ENCODE measurements around the gene PSMD9. TPM values are rescaled to one million over a fixed set of nuclear protein-coding genes. Genes with fewer than 3 reads are reported as not detected.

Gene PSMD9
- total and polyA plus RNA-seq, 10 of the 15 experiments (the other 5 are each of a cell fraction or from before 2014, with no cell fraction given) = 14.6 to 152 (median 58.1) TPM

- Histone ChIP-seq H3K79me2 (ENCODE audit: control insufficient read depth, insufficient read depth, low read length) (no peaks in the 10 kb centered on the region), H2AFZ (ENCODE audit: control insufficient read depth, low read depth, low read length) (no peak overlapping the region), H3K4me1 (ENCODE audit: control insufficient read depth, insufficient read depth, low read length) (no peaks in the 10 kb centered on the region), H3K4me3 (no peak overlapping the region), H3K27ac (ENCODE audit: control insufficient read depth, insufficient read depth) (no peak overlapping the region), H3K9me3 (replicated peaks; ENCODE audit: control insufficient read depth, insufficient read depth, low read length) (no peaks in the 10 kb centered on the region), H3K36me3 (ENCODE audit: control insufficient read depth in 2 of 2, insufficient read depth in 2 of 2, low read length in 1 of 2) (no peaks in the 10 kb centered on the region), H3K27me3 (replicated peaks in 1 of 2; ENCODE audit: control insufficient read depth in 2 of 2, insufficient read depth in 2 of 2, low read length in 1 of 2) (no peaks in the 10 kb centered on the region), H4K20me1 (ENCODE audit: control insufficient read depth, insufficient read depth) (no peaks in the 10 kb centered on the region), H3K4me2 (ENCODE audit: control insufficient read depth, insufficient read depth) (no peak overlapping the region), H3K9ac (ENCODE audit: control insufficient read depth, insufficient read depth, low read length) (no peak overlapping the region)
- ATAC-seq (no peak), FAIRE-seq (no peak), DNase-seq (ENCODE audit: low read depth, low spot score) (no peak)
- intact Hi-C loops (cut with micrococcal nuclease; ENCODE audit: unreplicated experiment) (no loop called here), in situ Hi-C loops (cut with MboI) (no loop called here)
- SMC1A ChIA-PET (ENCODE audit: uncharacterized antibody, unreplicated experiment) = no interaction called here
- POLR2A ChIA-PET = interaction anchor here (0.5 to 0.7 kb wide), 4 partner anchors 8 to 654 kb away, joined by 3 to 6 read pairs (median 4); no protein-coding TSS in a partner anchor
- CTCF ChIA-PET = interaction anchor here (2.2 kb wide), 1 partner anchor 50 kb away, joined by 8 read pairs; no protein-coding TSS in a partner anchor
- 48% methylated on average over 1 of the region's 1 CpG for WGBS (ENCODE audit: insufficient coverage, insufficient replicate concordance, low lambda C conversion rate, missing lambda C conversion rate)
- no TSS peak for BruUV-seq (replicated peaks)
- RAD21 ChIA-PET (ENCODE audit: unreplicated experiment) = interaction anchor here (0.6 to 0.8 kb wide), 2 partner anchors 50 to 52 kb away, joined by 3 read pairs; partner anchors contain the start of gene RHOF
- TF ChIP-seq E2F4 (IDR thresholded peaks at IDR 0.05; ENCODE audit: low read depth, low read length) = no peak
- TF ChIP-seq WRNIP1 (IDR thresholded peaks at IDR 0.05; ENCODE audit: borderline replicate concordance, low read depth, low read length) = no peak
- TF ChIP-seq PBX3 (IDR thresholded peaks at IDR 0.05; ENCODE audit: insufficient replicate concordance, low read depth, low read length) = no peak
- TF ChIP-seq REST (IDR thresholded peaks at IDR 0.05; ENCODE audit: low read depth, low read length) = no peak
- TF ChIP-seq ZNF687 (IDR thresholded peaks at IDR 0.05) = no peak
- no peak for TF ChIP-seq HDAC6 (IDR thresholded peaks at IDR 0.05; ENCODE audit: unreplicated experiment)
- no peak for TF ChIP-seq MYC (IDR thresholded peaks at IDR 0.05; ENCODE audit: insufficient read depth, insufficient read length, insufficient replicate concordance, low read length, severe bottlenecking)
- TF ChIP-seq IRF4 (IDR thresholded peaks at IDR 0.05; ENCODE audit: low read depth, low read length) = no peak
- TF ChIP-seq POU2F2 (IDR thresholded peaks at IDR 0.05; ENCODE audit: borderline replicate concordance, low read depth, low read length) = no peak
Observed at GRCh38 chr12:121845701-121846100, 42.9 kb upstream of the PSMD9 start.

All from GM12878 (cell line).